HUES48 (cell line): ENCODE results near the gene TM9SF1.

Experiments used
- H3K27ac ChIP-seq: one replicate; pipeline ENCODE4 v1.7.0; 2013; ENCODE audit warnings: low read depth, low read length, inconsistent platforms
- H3K27me3 ChIP-seq: 2 replicates; pipeline ENCODE4 v1.6.1; 2013; ENCODE audit warnings: mild to moderate bottlenecking, low read length; ENCODE audit not compliant: control insufficient read depth, insufficient read depth
- H3K36me3 ChIP-seq: 2 replicates; pipeline ENCODE4 v1.6.1; 2013; ENCODE audit warnings: low read length; ENCODE audit not compliant: control insufficient read depth, insufficient read depth
- H3K4me1 ChIP-seq: 2 replicates; pipeline ENCODE4 v1.6.1; 2013; ENCODE audit warnings: mild to moderate bottlenecking, low read length; ENCODE audit not compliant: control insufficient read depth, insufficient read depth
- H3K4me3 ChIP-seq: 2 replicates; pipeline ENCODE4 v1.5.1; 2013; ENCODE audit warnings: mild to moderate bottlenecking, low read depth, low read length
- H3K9ac ChIP-seq: 2 replicates; pipeline ENCODE4 v1.6.1; 2013; ENCODE audit warnings: mild to moderate bottlenecking, low read depth, low read length, moderate library complexity
- H3K9me3 ChIP-seq: 2 replicates; pipeline ENCODE4 v1.6.1; 2013; ENCODE audit warnings: low read length; ENCODE audit not compliant: control insufficient read depth, insufficient read depth

TM9SF1 gene

GRCh38 chr14:24172871-24173281 lies 22.4 kb downstream of the TM9SF1 start:
- Histone ChIP-seq H3K27ac (no peak overlapping the region), H3K9ac (no peak overlapping the region), H3K27me3 (no peaks in the 10 kb centered on the region), H3K36me3 (peaks cover 28% of the 10 kb centered on the region), H3K9me3 (no peaks in the 10 kb centered on the region), H3K4me3 (peak overlapping the region; percentile 78), H3K4me1 (0 out of 2 replicates have a peak, but pooled peaks cover 6% of the 10 kb centered on the region)

- Histone ChIP-seq H3K4me1 (0 out of 2 replicates have a peak, but pooled peaks cover 6% of the 10 kb centered on the region), H3K4me3 (peak overlapping the region; percentile 78), H3K27me3 (no peaks in the 10 kb centered on the region), H3K36me3 (peaks cover 22% of the 10 kb centered on the region), H3K9me3 (no peaks in the 10 kb centered on the region), H3K27ac (peak overlapping the region; percentile 50), H3K9ac (0 out of 2 replicates have a peak overlapping the region, but pooled peaks have one; percentile 15)
These were observed 22.9 kb downstream of the TM9SF1 start for GRCh38 chr14:24172261-24172860.

GRCh38 chr14:24171422-24172260 lies 23.6 kb downstream of the TM9SF1 start, which contains the start of gene REC8:
REC8 (plus strand) TSS chr14:24172080; CDS start chr14:24172553, 473 bp downstream.
- Histone ChIP-seq H3K9me3 (no peaks in the 10 kb centered on the region), H3K36me3 (peaks cover 15% of the 10 kb centered on the region), H3K27me3 (no peaks in the 10 kb centered on the region), H3K4me1 (0 out of 2 replicates have a peak, but pooled peaks cover 6% of the 10 kb centered on the region), H3K27ac (peak within 1 kb of the TSS; percentile 50), H3K4me3 (peak within 1 kb of the TSS; percentile 78), H3K9ac (0 out of 2 replicates have a peak within 1 kb of the TSS, but pooled peaks have one; percentile 15)

GRCh38 chr14:24167469-24168114 lies 27.6 kb downstream of the TM9SF1 start:
- Histone ChIP-seq H3K27me3 (no peaks in the 10 kb centered on the region), H3K9me3 (no peaks in the 10 kb centered on the region), H3K4me1 (0 out of 2 replicates have a peak, but pooled peaks cover 6% of the 10 kb centered on the region), H3K36me3 (peaks cover 26% of the 10 kb centered on the region), H3K27ac (no peak overlapping the region), H3K9ac (no peak overlapping the region), H3K4me3 (no peak overlapping the region)

GRCh38 chr14:24165785-24166184 lies 29.5 kb downstream of the TM9SF1 start:
- Histone ChIP-seq H3K4me3 (no peak overlapping the region), H3K4me1 (peaks cover 9% of the 10 kb centered on the region; the same call in 1 of the 2 replicates), H3K36me3 (peaks cover 27% of the 10 kb centered on the region), H3K9me3 (no peaks in the 10 kb centered on the region), H3K27me3 (no peaks in the 10 kb centered on the region), H3K9ac (no peak overlapping the region), H3K27ac (no peak overlapping the region)

GRCh38 chr14:24164518-24164991 lies 30.7 kb downstream of the TM9SF1 start:
- Histone ChIP-seq H3K4me1 (peaks cover 11% of the 10 kb centered on the region; the same call in 1 of the 2 replicates), H3K36me3 (peaks cover 39% of the 10 kb centered on the region), H3K27ac (no peak overlapping the region)

GRCh38 chr14:24162093-24162492 lies 33.1 kb downstream of the TM9SF1 start:
- H3K4me3 ChIP-seq: no peak overlapping the region
- H3K27ac ChIP-seq: no peak overlapping the region
- H3K9ac ChIP-seq: no peak overlapping the region
- no peaks in the 10 kb centered on the region for H3K27me3 ChIP-seq
- H3K36me3 ChIP-seq: peaks cover 56% of the 10 kb centered on the region
- H3K9me3 ChIP-seq: no peaks in the 10 kb centered on the region
- H3K4me1 ChIP-seq: peaks cover 11% of the 10 kb centered on the region; the same call in 1 of the 2 replicates

More at GRCh38 chr14:24164518-24164991, 30.7 kb downstream of the TM9SF1 start:
- Histone ChIP-seq H3K9ac (no peak overlapping the region), H3K4me3 (no peak overlapping the region), H3K27me3 (no peaks in the 10 kb centered on the region), H3K9me3 (no peaks in the 10 kb centered on the region)

- H3K27ac ChIP-seq: peak within 1 kb of the TSS; percentile 30
- peaks cover 63% of the 10 kb centered on the region for H3K36me3 ChIP-seq
- H3K27me3 ChIP-seq: no peaks in the 10 kb centered on the region
- H3K9me3 ChIP-seq: no peaks in the 10 kb centered on the region
- H3K9ac ChIP-seq: no peak within 1 kb of the TSS
- peaks cover 11% of the 10 kb centered on the region; the same call in 1 of the 2 replicates for H3K4me1 ChIP-seq
- peak within 1 kb of the TSS; percentile 57 for H3K4me3 ChIP-seq
These were observed 34.1 kb downstream of the TM9SF1 start, which contains the start of gene IRF9 for GRCh38 chr14:24160850-24161804. IRF9 (plus strand) TSS chr14:24161265; CDS start chr14:24162145, 880 bp downstream.

- Histone ChIP-seq H3K36me3 (peaks cover 63% of the 10 kb centered on the region), H3K4me3 (no peak overlapping the region), H3K9me3 (no peaks in the 10 kb centered on the region), H3K27ac (no peak overlapping the region), H3K4me1 (peaks cover 11% of the 10 kb centered on the region; the same call in 1 of the 2 replicates), H3K9ac (no peak overlapping the region), H3K27me3 (no peaks in the 10 kb centered on the region)
These were observed 34.8 kb downstream of the TM9SF1 start for GRCh38 chr14:24160499-24160849.
